Lower leg skin (tissue), 3 donors: Measurements from ENCODE around the gene LRRC72.

Source experiments
- POLR2A ChIP-seq, 2 donors: fragments of 450-650 bp; IDR thresholded peaks; one replicate each; pipeline ENCODE4 v1.6.1; 2016 to 2017; ENCODE audit warnings: antibody characterized with exemption in 2 of 2, mild to moderate bottlenecking in 1 of 2, moderate library complexity in 1 of 2
- TF ChIP-seq, protein P1 (sequence below), 3 donors: fragments of 450-650 bp; IDR thresholded peaks; one replicate each; pipeline ENCODE4 v1.5.1; 2016; ENCODE audit warnings: antibody characterized with exemption in 3 of 3, mild to moderate bottlenecking in 3 of 3, moderate library complexity in 2 of 3

DNA sequence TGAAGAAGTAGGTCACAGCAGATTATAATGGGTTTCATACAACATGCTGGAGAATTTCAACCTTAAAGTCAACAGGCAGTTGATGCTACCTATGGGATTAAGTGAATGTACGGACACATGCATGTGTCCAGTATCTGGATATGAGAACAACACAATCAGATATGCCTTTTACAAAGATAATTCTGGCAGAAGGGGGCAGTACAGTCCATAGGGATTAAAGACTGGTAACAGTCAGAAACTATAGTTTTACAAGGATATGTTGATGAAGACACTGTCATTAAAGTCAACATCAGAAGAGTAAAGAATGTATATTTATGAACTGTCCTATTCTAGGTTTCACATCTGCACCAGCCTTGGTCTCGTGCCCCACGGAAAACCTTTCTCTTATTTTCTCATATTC, 77.4 kb downstream of the LRRC72 start:
- TF ChIP-seq, protein P1, sequence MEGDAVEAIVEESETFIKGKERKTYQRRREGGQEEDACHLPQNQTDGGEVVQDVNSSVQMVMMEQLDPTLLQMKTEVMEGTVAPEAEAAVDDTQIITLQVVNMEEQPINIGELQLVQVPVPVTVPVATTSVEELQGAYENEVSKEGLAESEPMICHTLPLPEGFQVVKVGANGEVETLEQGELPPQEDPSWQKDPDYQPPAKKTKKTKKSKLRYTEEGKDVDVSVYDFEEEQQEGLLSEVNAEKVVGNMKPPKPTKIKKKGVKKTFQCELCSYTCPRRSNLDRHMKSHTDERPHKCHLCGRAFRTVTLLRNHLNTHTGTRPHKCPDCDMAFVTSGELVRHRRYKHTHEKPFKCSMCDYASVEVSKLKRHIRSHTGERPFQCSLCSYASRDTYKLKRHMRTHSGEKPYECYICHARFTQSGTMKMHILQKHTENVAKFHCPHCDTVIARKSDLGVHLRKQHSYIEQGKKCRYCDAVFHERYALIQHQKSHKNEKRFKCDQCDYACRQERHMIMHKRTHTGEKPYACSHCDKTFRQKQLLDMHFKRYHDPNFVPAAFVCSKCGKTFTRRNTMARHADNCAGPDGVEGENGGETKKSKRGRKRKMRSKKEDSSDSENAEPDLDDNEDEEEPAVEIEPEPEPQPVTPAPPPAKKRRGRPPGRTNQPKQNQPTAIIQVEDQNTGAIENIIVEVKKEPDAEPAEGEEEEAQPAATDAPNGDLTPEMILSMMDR (IDR thresholded peaks at IDR 0.05), result no peak
- no peak for TF ChIP-seq POLR2A (IDR thresholded peaks at IDR 0.05)
